Measurements from ENCODE around the gene AP3S2. TPM values are rescaled to one million over a fixed set of nuclear protein-coding genes. Genes with fewer than 3 reads are reported as not detected.

AP3S2 gene
- total and polyA plus RNA-seq, 2 experiments from 2014 or later, result 9.4 to 93.3 TPM

DNA sequence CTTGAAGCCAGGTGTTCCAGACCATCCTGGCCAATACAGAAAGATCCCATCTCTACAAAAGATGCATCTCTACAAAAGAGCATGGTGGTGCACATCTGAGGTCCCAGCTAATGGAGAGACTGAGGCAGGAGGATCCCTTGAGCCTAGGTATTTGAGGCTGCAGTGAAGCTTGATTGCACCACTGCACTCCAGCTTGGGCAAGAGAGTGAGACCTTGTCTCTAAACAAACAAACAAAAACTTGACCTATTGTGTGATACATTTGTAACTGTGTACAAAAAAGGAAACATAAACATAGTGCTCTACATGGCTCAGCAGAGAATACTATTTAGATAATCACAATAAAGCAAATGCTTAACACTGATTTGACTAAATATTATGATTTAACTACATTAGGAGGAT lies 97.8 kb downstream of the AP3S2 start:
- Histone ChIP-seq H4K20me1 (replicated peaks; ENCODE audit: insufficient read depth) (no peaks in the 10 kb centered on the region), H3K79me2 (replicated peaks; ENCODE audit: insufficient read depth) (no peaks in the 10 kb centered on the region), H3F3A (replicated peaks; ENCODE audit: low read depth) (no peaks in the 10 kb centered on the region), H3K36me3 (ENCODE audit: insufficient read depth) (no peaks in the 10 kb centered on the region), H3K27me3 (ENCODE audit: insufficient read depth) (no peaks in the 10 kb centered on the region), H3K9me2 (ENCODE audit: insufficient read depth) (no peaks in the 10 kb centered on the region), H3K4me3 (no peak overlapping the region), H2AFZ (no peak overlapping the region), H3K4me2 (no peak overlapping the region), H3K27ac (ENCODE audit: low read depth) (no peak overlapping the region), H3K4me1 (ENCODE audit: insufficient read depth) (no peaks in the 10 kb centered on the region)
- ATAC-seq (no peak), DNase-seq (ENCODE audit: low spot score) (no peak)
- Mint-ChIP-seq H3K4me1 (no peaks in the 10 kb centered on the region), H3K4me3 (no peak overlapping the region), H3K36me3 (ENCODE audit: low read depth) (no peaks in the 10 kb centered on the region), H3K27me3 (ENCODE audit: insufficient read depth, low read depth, poor library complexity) (peaks cover 7% of the 10 kb centered on the region), H3K27ac (no peak overlapping the region), H3K9me3 (no peaks in the 10 kb centered on the region)
- no peak for TF ChIP-seq NANOG (IDR thresholded peaks at IDR 0.05; ENCODE audit: borderline replicate concordance)
- no peak for TF ChIP-seq ZNF114 (CRISPR knock-in tag; IDR thresholded peaks at IDR 0.05)
- no peak for TF ChIP-seq ZNF331 (CRISPR knock-in tag; IDR thresholded peaks at IDR 0.05; ENCODE audit: low read depth)
- TF ChIP-seq, protein P1, sequence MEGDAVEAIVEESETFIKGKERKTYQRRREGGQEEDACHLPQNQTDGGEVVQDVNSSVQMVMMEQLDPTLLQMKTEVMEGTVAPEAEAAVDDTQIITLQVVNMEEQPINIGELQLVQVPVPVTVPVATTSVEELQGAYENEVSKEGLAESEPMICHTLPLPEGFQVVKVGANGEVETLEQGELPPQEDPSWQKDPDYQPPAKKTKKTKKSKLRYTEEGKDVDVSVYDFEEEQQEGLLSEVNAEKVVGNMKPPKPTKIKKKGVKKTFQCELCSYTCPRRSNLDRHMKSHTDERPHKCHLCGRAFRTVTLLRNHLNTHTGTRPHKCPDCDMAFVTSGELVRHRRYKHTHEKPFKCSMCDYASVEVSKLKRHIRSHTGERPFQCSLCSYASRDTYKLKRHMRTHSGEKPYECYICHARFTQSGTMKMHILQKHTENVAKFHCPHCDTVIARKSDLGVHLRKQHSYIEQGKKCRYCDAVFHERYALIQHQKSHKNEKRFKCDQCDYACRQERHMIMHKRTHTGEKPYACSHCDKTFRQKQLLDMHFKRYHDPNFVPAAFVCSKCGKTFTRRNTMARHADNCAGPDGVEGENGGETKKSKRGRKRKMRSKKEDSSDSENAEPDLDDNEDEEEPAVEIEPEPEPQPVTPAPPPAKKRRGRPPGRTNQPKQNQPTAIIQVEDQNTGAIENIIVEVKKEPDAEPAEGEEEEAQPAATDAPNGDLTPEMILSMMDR (conservative IDR thresholded peaks at IDR 0.05; ENCODE audit: low read depth in 2 of 2), result no peak
- TF ChIP-seq JUNB (IDR thresholded peaks at IDR 0.05; ENCODE audit: unreplicated experiment), result no peak
- TF ChIP-seq, protein P2, sequence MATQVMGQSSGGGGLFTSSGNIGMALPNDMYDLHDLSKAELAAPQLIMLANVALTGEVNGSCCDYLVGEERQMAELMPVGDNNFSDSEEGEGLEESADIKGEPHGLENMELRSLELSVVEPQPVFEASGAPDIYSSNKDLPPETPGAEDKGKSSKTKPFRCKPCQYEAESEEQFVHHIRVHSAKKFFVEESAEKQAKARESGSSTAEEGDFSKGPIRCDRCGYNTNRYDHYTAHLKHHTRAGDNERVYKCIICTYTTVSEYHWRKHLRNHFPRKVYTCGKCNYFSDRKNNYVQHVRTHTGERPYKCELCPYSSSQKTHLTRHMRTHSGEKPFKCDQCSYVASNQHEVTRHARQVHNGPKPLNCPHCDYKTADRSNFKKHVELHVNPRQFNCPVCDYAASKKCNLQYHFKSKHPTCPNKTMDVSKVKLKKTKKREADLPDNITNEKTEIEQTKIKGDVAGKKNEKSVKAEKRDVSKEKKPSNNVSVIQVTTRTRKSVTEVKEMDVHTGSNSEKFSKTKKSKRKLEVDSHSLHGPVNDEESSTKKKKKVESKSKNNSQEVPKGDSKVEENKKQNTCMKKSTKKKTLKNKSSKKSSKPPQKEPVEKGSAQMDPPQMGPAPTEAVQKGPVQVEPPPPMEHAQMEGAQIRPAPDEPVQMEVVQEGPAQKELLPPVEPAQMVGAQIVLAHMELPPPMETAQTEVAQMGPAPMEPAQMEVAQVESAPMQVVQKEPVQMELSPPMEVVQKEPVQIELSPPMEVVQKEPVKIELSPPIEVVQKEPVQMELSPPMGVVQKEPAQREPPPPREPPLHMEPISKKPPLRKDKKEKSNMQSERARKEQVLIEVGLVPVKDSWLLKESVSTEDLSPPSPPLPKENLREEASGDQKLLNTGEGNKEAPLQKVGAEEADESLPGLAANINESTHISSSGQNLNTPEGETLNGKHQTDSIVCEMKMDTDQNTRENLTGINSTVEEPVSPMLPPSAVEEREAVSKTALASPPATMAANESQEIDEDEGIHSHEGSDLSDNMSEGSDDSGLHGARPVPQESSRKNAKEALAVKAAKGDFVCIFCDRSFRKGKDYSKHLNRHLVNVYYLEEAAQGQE (IDR thresholded peaks at IDR 0.05; ENCODE audit: unreplicated experiment), result no peak
- no peak for TF ChIP-seq STAT1 (IDR thresholded peaks at IDR 0.05; ENCODE audit: unreplicated experiment)
- no peak for TF ChIP-seq EZH2phosphoT487 (IDR thresholded peaks at IDR 0.05; ENCODE audit: unreplicated experiment)
- TF ChIP-seq, protein P3, sequence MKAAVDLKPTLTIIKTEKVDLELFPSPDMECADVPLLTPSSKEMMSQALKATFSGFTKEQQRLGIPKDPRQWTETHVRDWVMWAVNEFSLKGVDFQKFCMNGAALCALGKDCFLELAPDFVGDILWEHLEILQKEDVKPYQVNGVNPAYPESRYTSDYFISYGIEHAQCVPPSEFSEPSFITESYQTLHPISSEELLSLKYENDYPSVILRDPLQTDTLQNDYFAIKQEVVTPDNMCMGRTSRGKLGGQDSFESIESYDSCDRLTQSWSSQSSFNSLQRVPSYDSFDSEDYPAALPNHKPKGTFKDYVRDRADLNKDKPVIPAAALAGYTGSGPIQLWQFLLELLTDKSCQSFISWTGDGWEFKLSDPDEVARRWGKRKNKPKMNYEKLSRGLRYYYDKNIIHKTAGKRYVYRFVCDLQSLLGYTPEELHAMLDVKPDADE (IDR thresholded peaks at IDR 0.05), result no peak
- TF ChIP-seq EZH2 (IDR thresholded peaks at IDR 0.05; ENCODE audit: low read depth, unreplicated experiment), result no peak
- TF ChIP-seq POLR2AphosphoS5 (IDR thresholded peaks at IDR 0.05; ENCODE audit: low read depth), result no peak
- TF ChIP-seq, protein P4, sequence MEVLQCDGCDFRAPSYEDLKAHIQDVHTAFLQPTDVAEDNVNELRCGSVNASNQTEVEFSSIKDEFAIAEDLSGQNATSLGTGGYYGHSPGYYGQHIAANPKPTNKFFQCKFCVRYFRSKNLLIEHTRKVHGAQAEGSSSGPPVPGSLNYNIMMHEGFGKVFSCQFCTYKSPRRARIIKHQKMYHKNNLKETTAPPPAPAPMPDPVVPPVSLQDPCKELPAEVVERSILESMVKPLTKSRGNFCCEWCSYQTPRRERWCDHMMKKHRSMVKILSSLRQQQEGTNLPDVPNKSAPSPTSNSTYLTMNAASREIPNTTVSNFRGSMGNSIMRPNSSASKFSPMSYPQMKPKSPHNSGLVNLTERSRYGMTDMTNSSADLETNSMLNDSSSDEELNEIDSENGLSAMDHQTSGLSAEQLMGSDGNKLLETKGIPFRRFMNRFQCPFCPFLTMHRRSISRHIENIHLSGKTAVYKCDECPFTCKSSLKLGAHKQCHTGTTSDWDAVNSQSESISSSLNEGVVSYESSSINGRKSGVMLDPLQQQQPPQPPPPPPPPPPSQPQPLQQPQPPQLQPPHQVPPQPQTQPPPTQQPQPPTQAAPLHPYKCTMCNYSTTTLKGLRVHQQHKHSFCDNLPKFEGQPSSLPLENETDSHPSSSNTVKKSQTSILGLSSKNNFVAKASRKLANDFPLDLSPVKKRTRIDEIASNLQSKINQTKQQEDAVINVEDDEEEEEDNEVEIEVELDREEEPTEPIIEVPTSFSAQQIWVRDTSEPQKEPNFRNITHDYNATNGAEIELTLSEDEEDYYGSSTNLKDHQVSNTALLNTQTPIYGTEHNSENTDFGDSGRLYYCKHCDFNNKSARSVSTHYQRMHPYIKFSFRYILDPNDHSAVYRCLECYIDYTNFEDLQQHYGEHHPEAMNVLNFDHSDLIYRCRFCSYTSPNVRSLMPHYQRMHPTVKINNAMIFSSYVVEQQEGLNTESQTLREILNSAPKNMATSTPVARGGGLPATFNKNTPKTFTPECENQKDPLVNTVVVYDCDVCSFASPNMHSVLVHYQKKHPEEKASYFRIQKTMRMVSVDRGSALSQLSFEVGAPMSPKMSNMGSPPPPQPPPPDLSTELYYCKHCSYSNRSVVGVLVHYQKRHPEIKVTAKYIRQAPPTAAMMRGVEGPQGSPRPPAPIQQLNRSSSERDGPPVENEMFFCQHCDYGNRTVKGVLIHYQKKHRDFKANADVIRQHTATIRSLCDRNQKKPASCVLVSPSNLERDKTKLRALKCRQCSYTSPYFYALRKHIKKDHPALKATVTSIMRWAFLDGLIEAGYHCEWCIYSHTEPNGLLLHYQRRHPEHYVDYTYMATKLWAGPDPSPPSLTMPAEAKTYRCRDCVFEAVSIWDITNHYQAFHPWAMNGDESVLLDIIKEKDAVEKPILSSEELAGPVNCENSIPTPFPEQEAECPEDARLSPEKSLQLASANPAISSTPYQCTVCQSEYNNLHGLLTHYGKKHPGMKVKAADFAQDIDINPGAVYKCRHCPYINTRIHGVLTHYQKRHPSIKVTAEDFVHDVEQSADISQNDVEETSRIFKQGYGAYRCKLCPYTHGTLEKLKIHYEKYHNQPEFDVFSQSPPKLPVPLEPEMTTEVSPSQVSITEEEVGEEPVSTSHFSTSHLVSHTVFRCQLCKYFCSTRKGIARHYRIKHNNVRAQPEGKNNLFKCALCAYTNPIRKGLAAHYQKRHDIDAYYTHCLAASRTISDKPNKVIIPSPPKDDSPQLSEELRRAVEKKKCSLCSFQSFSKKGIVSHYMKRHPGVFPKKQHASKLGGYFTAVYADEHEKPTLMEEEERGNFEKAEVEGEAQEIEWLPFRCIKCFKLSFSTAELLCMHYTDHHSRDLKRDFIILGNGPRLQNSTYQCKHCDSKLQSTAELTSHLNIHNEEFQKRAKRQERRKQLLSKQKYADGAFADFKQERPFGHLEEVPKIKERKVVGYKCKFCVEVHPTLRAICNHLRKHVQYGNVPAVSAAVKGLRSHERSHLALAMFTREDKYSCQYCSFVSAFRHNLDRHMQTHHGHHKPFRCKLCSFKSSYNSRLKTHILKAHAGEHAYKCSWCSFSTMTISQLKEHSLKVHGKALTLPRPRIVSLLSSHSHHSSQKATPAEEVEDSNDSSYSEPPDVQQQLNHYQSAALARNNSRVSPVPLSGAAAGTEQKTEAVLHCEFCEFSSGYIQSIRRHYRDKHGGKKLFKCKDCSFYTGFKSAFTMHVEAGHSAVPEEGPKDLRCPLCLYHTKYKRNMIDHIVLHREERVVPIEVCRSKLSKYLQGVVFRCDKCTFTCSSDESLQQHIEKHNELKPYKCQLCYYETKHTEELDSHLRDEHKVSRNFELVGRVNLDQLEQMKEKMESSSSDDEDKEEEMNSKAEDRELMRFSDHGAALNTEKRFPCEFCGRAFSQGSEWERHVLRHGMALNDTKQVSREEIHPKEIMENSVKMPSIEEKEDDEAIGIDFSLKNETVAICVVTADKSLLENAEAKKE (CRISPR knock-in tag; IDR thresholded peaks at IDR 0.05), result no peak
- no peak for TF ChIP-seq CREB1 (CRISPR knock-in tag; IDR thresholded peaks at IDR 0.05; ENCODE audit: low read depth)

Data from GM23338 (cell line).